ENCODE measurements around the gene TIMP4. TPM values are rescaled to one million over a fixed set of nuclear protein-coding genes. Genes with fewer than 3 reads are reported as not detected.

Gene TIMP4
- polyA plus RNA-seq, 2 of the 4 experiments (the other 2 are of a cell fraction): 15.7 to 16.0 TPM

- FAIRE-seq (no peak), ATAC-seq (no peak; a peak in 1 of 6 replicates), DNase-seq (ENCODE audit: low read depth in 1 of 2, low spot score in 1 of 2) (no peak)
- TF ChIP-seq NR3C1 (IDR thresholded peaks at IDR 0.05) (no peak), HEYL (CRISPR knock-in tag; IDR thresholded peaks at IDR 0.05) (no peak), HOXB5 (CRISPR knock-in tag; IDR thresholded peaks at IDR 0.05) (no peak), FOSL2 (IDR thresholded peaks at IDR 0.05) (no peak), FOSL2 (CRISPR knock-in tag; IDR thresholded peaks at IDR 0.05) (no peak), CHD2 (IDR thresholded peaks at IDR 0.05; ENCODE audit: low read length, partially characterized antibody) (no peak), FOSB (CRISPR knock-in tag; IDR thresholded peaks at IDR 0.05) (no peak), PHF8 (IDR thresholded peaks at IDR 0.05; ENCODE audit: borderline replicate concordance, low read depth) (no peak), RFX5 (IDR thresholded peaks at IDR 0.05) (no peak), CEBPB (IDR thresholded peaks at IDR 0.05) (no peak), RARB (CRISPR knock-in tag; IDR thresholded peaks at IDR 0.05) (no peak), CTCF (IDR thresholded peaks at IDR 0.05) (no peak), CBX8 (IDR thresholded peaks at IDR 0.05) (no peak), HMGXB4 (CRISPR knock-in tag; IDR thresholded peaks at IDR 0.05; ENCODE audit: borderline replicate concordance) (no peak)
- POLR2A ChIA-PET: no interaction called here
- Histone ChIP-seq H3K9me3 (no peaks in the 10 kb centered on the region), H3K4me2 (no peak overlapping the region), H3K4me1 (peaks cover 23% of the 10 kb centered on the region), H3K27ac (peak overlapping the region in 1 of 2 experiments; percentile 36; a peak in 1 of 6 replicates), H3K4me3 (no peak overlapping the region)
- 83% methylated on average over 15 of the region's 16 CpGs for WGBS (ENCODE audit: missing lambda C conversion rate)
- CTCF ChIA-PET: interaction anchor here (1.0 to 32.2 kb wide), 5 partner anchors 5 to 354 kb away, joined by 3 to 976 read pairs (median 239); partner anchors contain the start of gene TIMP4
Measured at GRCh38 chr3:12182687-12183441, 24.2 kb upstream of the TIMP4 start.

GRCh38 chr3:12181806-12182205 lies 23.1 kb upstream of the TIMP4 start:
- Histone ChIP-seq H3K4me2 (no peak overlapping the region), H3K4me3 (no peak overlapping the region), H3K9me3 (no peaks in the 10 kb centered on the region), H3K27ac (peak overlapping the region in 1 of 2 experiments; percentile 34; a peak in 2 of 6 replicates), H3K4me1 (peaks cover 16% of the 10 kb centered on the region)
- no peak for ATAC-seq
- ChIA-PET CTCF (interaction anchor here (1.0 to 32.2 kb wide), 4 partner anchors 9 to 355 kb away, joined by 3 to 976 read pairs (median 130); partner anchors contain the start of gene TIMP4), POLR2A (no interaction called here)
- TF ChIP-seq PBX3 (IDR thresholded peaks at IDR 0.05): no peak
- no peak for TF ChIP-seq CBX2 (IDR thresholded peaks at IDR 0.05; ENCODE audit: borderline replicate concordance, low read depth)
- TF ChIP-seq PHF8 (IDR thresholded peaks at IDR 0.05; ENCODE audit: borderline replicate concordance, low read depth): no peak
- no peak for TF ChIP-seq KDM5A (IDR thresholded peaks at IDR 0.05)
- no peak for TF ChIP-seq HOXB13 (CRISPR knock-in tag; IDR thresholded peaks at IDR 0.05; ENCODE audit: low read depth)
- no peak for TF ChIP-seq BCL3 (IDR thresholded peaks at IDR 0.05)
- TF ChIP-seq NR3C1 (IDR thresholded peaks at IDR 0.05): no peak
- TF ChIP-seq USF2 (IDR thresholded peaks at IDR 0.05): no peak
- no peak for TF ChIP-seq HDAC2 (IDR thresholded peaks at IDR 0.05)
- TF ChIP-seq JUN (IDR thresholded peaks at IDR 0.05): no peak
- no peak for TF ChIP-seq TFCP2L1 (CRISPR knock-in tag; IDR thresholded peaks at IDR 0.05)
- no peak for TF ChIP-seq ZSCAN20 (CRISPR knock-in tag; IDR thresholded peaks at IDR 0.05)
- no peak for TF ChIP-seq ZFP36 (IDR thresholded peaks at IDR 0.05; ENCODE audit: borderline replicate concordance, partially characterized antibody)
- TF ChIP-seq KDM1A (IDR thresholded peaks at IDR 0.05; ENCODE audit: low read depth): no peak
- no peak for TF ChIP-seq E2F6 (IDR thresholded peaks at IDR 0.05; ENCODE audit: borderline replicate concordance, low read depth)
- no peak for TF ChIP-seq GATA3 (IDR thresholded peaks at IDR 0.05; ENCODE audit: borderline replicate concordance)
- TF ChIP-seq CBX8 (IDR thresholded peaks at IDR 0.05): no peak
- TF ChIP-seq ZC3H11A (IDR thresholded peaks at IDR 0.05): no peak
- TF ChIP-seq CHD4 (IDR thresholded peaks at IDR 0.05; ENCODE audit: borderline replicate concordance): no peak
- FAIRE-seq: no peak
- WGBS (ENCODE audit: missing lambda C conversion rate): 79% methylated on average over 2 of the region's 2 CpGs
- no peak for DNase-seq (ENCODE audit: low read depth in 1 of 2, low spot score in 1 of 2)

Measured in A549 (cell line).